Brain microvascular endothelial cell (primary cell): ENCODE measurements around the gene CER1.
A peak's percentile ranks its signal among the peaks of the same experiment; 100 is the strongest.

Experiments used
- DNase-seq: peaks from one replicate; pipeline ENCODE4 v3.0.0-alpha.2; 2020
- H3K27ac ChIP-seq: fragments of 250-450 bp; sonication (Bioruptor Pico); 2 replicates; pipeline ENCODE4 v1.5.1; 2020; ENCODE audit warnings: mild to moderate bottlenecking, moderate library complexity
- H3K27me3 ChIP-seq: fragments of 250-450 bp; sonication (Bioruptor Pico); replicated peaks from 2 replicates; pipeline ENCODE4 v1.5.1; 2020; ENCODE audit warnings: mild to moderate bottlenecking
- H3K36me3 ChIP-seq: fragments of 250-450 bp; sonication (Bioruptor Pico); replicated peaks from 2 replicates; pipeline ENCODE4 v1.5.1; 2020; ENCODE audit warnings: mild to moderate bottlenecking
- H3K4me3 ChIP-seq: 2 replicates; pipeline ENCODE4 v1.5.1; 2011; ENCODE audit warnings: low read depth, mild to moderate bottlenecking, control low read depth, low read length, moderate library complexity
- CTCF ChIP-seq: IDR thresholded peaks from 2 replicates; pipeline ENCODE4 v1.5.1; 2011; ENCODE audit warnings: low read depth, mild to moderate bottlenecking, moderate library complexity, low read length, control low read depth, inconsistent platforms; ENCODE audit errors: missing control alignments
- in situ Hi-C: cut with HindIII; loops from 2 replicates; pipeline ENCODE4 v1.10.0; 2017; ENCODE audit warnings: low sequenced_read_pairs, low pct_ligation_motif_present

CER1 gene

GRCh38 chr9:14702200-14702720 lies 20.3 kb downstream of the CER1 start:
- in situ Hi-C loops, result no loop called here
- no peak overlapping the region for H3K27ac ChIP-seq
- H3K36me3 ChIP-seq, result no peaks in the 10 kb centered on the region
- no peak overlapping the region for H3K4me3 ChIP-seq
- no peak for TF ChIP-seq CTCF
- DNase-seq, result no peak
- H3K27me3 ChIP-seq, result no peaks in the 10 kb centered on the region

GRCh38 chr9:14693251-14693861 lies 29.2 kb downstream of the CER1 start, which contains the start of gene ZDHHC21:
ZDHHC21 (minus strand) TSS chr9:14693432; CDS start chr9:14674340, 19,092 bp downstream.
- peak; percentile 20 for DNase-seq
- Histone ChIP-seq H3K27me3 (no peaks in the 10 kb centered on the region), H3K36me3 (peaks cover 5% of the 10 kb centered on the region), H3K27ac (no peak within 1 kb of the TSS), H3K4me3 (peak within 1 kb of the TSS; percentile 78)
- in situ Hi-C loops, result no loop called here
- no peak for TF ChIP-seq CTCF

GRCh38 chr9:14692470-14693250 lies 29.9 kb downstream of the CER1 start:
- H3K27ac ChIP-seq, result no peak overlapping the region
- peaks cover 7% of the 10 kb centered on the region for H3K36me3 ChIP-seq
- H3K27me3 ChIP-seq, result no peaks in the 10 kb centered on the region
- peak overlapping the region; percentile 78 for H3K4me3 ChIP-seq
- TF ChIP-seq CTCF, result no peak
- in situ Hi-C loops, result no loop called here
- DNase-seq, result no peak

- Histone ChIP-seq H3K27me3 (no peaks in the 10 kb centered on the region), H3K27ac (no peak overlapping the region), H3K4me3 (no peak overlapping the region), H3K36me3 (peaks cover 7% of the 10 kb centered on the region)
- in situ Hi-C loops, result no loop called here
- DNase-seq, result no peak
- TF ChIP-seq CTCF, result no peak
Measured at GRCh38 chr9:14690948-14691730, 31.4 kb downstream of the CER1 start.

GRCh38 chr9:14687042-14687719 lies 35.4 kb downstream of the CER1 start:
- peak; percentile 87 for DNase-seq
- in situ Hi-C loops, result no loop called here
- TF ChIP-seq CTCF, result no peak
- Histone ChIP-seq H3K36me3 (peaks cover 7% of the 10 kb centered on the region), H3K4me3 (no peak overlapping the region), H3K27me3 (no peaks in the 10 kb centered on the region), H3K27ac (peak overlapping the region; percentile 60)
